DND-41 (cell line): Measurements from ENCODE around the gene CRISPLD2.

Experiments
- ATAC-seq: fragments of 200-7000 bp; cut with Tn5 transposase; 3 replicates; pipeline ENCODE4 v1.9.1; 2021; ENCODE audit warnings: low read depth; ENCODE audit not compliant: insufficient read depth
- DNase-seq: peaks from one replicate; pipeline ENCODE4 v3.0.0-alpha.2; 2020
- H2AFZ ChIP-seq: 2 replicates; pipeline ENCODE4 v1.6.0; 2012; ENCODE audit warnings: low read depth, low read length
- H3K27ac ChIP-seq: 2 replicates; pipeline ENCODE4 v1.5.1; 2012; ENCODE audit warnings: low read length, inconsistent platforms
- H3K27me3 ChIP-seq: fragments of 200-600 bp; sonication (generic); 2 replicates; pipeline ENCODE4 v1.6.0; 2012; ENCODE audit warnings: low read length, mild to moderate bottlenecking, inconsistent platforms; ENCODE audit not compliant: insufficient read depth, poor library complexity
- H3K36me3 ChIP-seq: 2 replicates; pipeline ENCODE4 v1.5.1; 2012; ENCODE audit warnings: low read length, inconsistent platforms; ENCODE audit not compliant: insufficient read depth
- H3K4me1 ChIP-seq: 2 replicates; pipeline ENCODE4 v1.5.1; 2012; ENCODE audit warnings: mild to moderate bottlenecking, low read length; ENCODE audit not compliant: insufficient read depth
- H3K4me2 ChIP-seq: 2 replicates; pipeline ENCODE4 v1.6.0; 2012; ENCODE audit warnings: mild to moderate bottlenecking, moderate library complexity, low read length, inconsistent platforms; ENCODE audit not compliant: insufficient read depth
- H3K4me3 ChIP-seq, 2 experiments: fragments of 200-600 bp in 1 of 2; shearing (Covaris generic) in 1 of 2; 2 replicates each; pipeline ENCODE4 v1.5.1; 2012 to 2016; ENCODE audit warnings: inconsistent platforms in 2 of 2, low read length in 2 of 2, mild to moderate bottlenecking in 2 of 2, low read depth in 1 of 2, moderate library complexity in 1 of 2
- H3K79me2 ChIP-seq: 2 replicates; pipeline ENCODE4 v1.6.0; 2012; ENCODE audit warnings: low read length, inconsistent platforms; ENCODE audit not compliant: insufficient read depth
- H3K9ac ChIP-seq: 2 replicates; pipeline ENCODE4 v1.6.0; 2012; ENCODE audit warnings: low read depth, mild to moderate bottlenecking, inconsistent platforms, low read length, moderate library complexity
- H3K9me3 ChIP-seq: 2 replicates; pipeline ENCODE4 v1.5.1; 2012; ENCODE audit warnings: low read length, moderate library complexity, mild to moderate bottlenecking, inconsistent platforms; ENCODE audit not compliant: insufficient read depth, severe bottlenecking
- H4K20me1 ChIP-seq: 2 replicates; pipeline ENCODE4 v1.6.0; 2012; ENCODE audit warnings: low read length; ENCODE audit not compliant: insufficient read depth
- CTCF ChIP-seq: IDR thresholded peaks from 2 replicates; pipeline ENCODE4 v1.5.1; 2012; ENCODE audit warnings: borderline replicate concordance, low read length, moderate library complexity, mild to moderate bottlenecking; ENCODE audit not compliant: poor library complexity, severe bottlenecking; ENCODE audit errors: extremely low read depth
- EZH2 ChIP-seq: IDR thresholded peaks from 3 replicates; pipeline ENCODE4 v1.6.1; 2012; ENCODE audit warnings: borderline replicate concordance, low read depth, mild to moderate bottlenecking, moderate library complexity, low read length, inconsistent platforms; ENCODE audit not compliant: severe bottlenecking

CRISPLD2 gene

GRCh38 chr16:84813141-84813934 is 6.4 kb upstream of the CRISPLD2 start:
- Histone ChIP-seq H3K36me3 (no peaks in the 10 kb centered on the region), H2AFZ (no peak overlapping the region), H3K4me3 (no peak overlapping the region), H3K4me1 (peaks cover 20% of the 10 kb centered on the region), H3K9ac (no peak overlapping the region), H3K79me2 (no peaks in the 10 kb centered on the region), H4K20me1 (peaks cover 10% of the 10 kb centered on the region; the same call in 1 of the 2 replicates), H3K4me2 (no peak overlapping the region), H3K9me3 (no peaks in the 10 kb centered on the region), H3K27me3 (peaks cover 2% of the 10 kb centered on the region), H3K27ac (no peak overlapping the region)
- DNase-seq: no peak
- ATAC-seq: no peak
- no peak for TF ChIP-seq EZH2
- no peak for TF ChIP-seq CTCF

- no peak overlapping the region for H3K27ac ChIP-seq
- no peak overlapping the region for H3K4me3 ChIP-seq
- DNase-seq: no peak
- H3K4me2 ChIP-seq: no peak overlapping the region
- no peaks in the 10 kb centered on the region for H3K79me2 ChIP-seq
- H3K4me1 ChIP-seq: peaks cover 26% of the 10 kb centered on the region
- peaks cover 10% of the 10 kb centered on the region for H4K20me1 ChIP-seq
- no peaks in the 10 kb centered on the region for H3K9me3 ChIP-seq
- H2AFZ ChIP-seq: no peak overlapping the region
- no peak overlapping the region for H3K9ac ChIP-seq
- TF ChIP-seq CTCF: no peak
- no peak for TF ChIP-seq EZH2
- ATAC-seq: no peak
- H3K27me3 ChIP-seq: peaks cover 5% of the 10 kb centered on the region
- H3K36me3 ChIP-seq: no peaks in the 10 kb centered on the region
These were observed 4.3 kb upstream of the CRISPLD2 start for GRCh38 chr16:84815462-84815861.

- Histone ChIP-seq H3K4me1 (peaks cover 24% of the 10 kb centered on the region), H3K9me3 (no peaks in the 10 kb centered on the region), H3K27ac (no peak overlapping the region), H3K36me3 (no peaks in the 10 kb centered on the region), H3K4me2 (no peak overlapping the region), H2AFZ (no peak overlapping the region), H3K4me3 (no peak overlapping the region), H4K20me1 (peaks cover 14% of the 10 kb centered on the region), H3K9ac (no peak overlapping the region), H3K27me3 (peaks cover 11% of the 10 kb centered on the region), H3K79me2 (no peaks in the 10 kb centered on the region)
- no peak for DNase-seq
- no peak for ATAC-seq
- TF ChIP-seq EZH2 (no peak), CTCF (no peak)
These were observed 3.8 kb upstream of the CRISPLD2 start for GRCh38 chr16:84816023-84816422.

GRCh38 chr16:84816485-84816884 is 3.3 kb upstream of the CRISPLD2 start:
- TF ChIP-seq EZH2: no peak
- no peak for TF ChIP-seq CTCF
- no peak overlapping the region for H3K4me3 ChIP-seq
- DNase-seq (no peak), ATAC-seq (no peak)
- no peak overlapping the region for H2AFZ ChIP-seq
- H3K27me3 ChIP-seq: peaks cover 15% of the 10 kb centered on the region
- H3K79me2 ChIP-seq: no peaks in the 10 kb centered on the region
- no peak overlapping the region for H3K4me2 ChIP-seq
- no peak overlapping the region for H3K9ac ChIP-seq
- H3K36me3 ChIP-seq: no peaks in the 10 kb centered on the region
- peaks cover 19% of the 10 kb centered on the region for H3K4me1 ChIP-seq
- no peak overlapping the region for H3K27ac ChIP-seq
- peaks cover 18% of the 10 kb centered on the region for H4K20me1 ChIP-seq
- H3K9me3 ChIP-seq: no peaks in the 10 kb centered on the region
